GM19099 (cell line): Measurements from ENCODE around the gene CACNA1G.

Experiments used
- POLR2A ChIP-seq: IDR thresholded peaks from 3 replicates; pipeline ENCODE4 v1.6.1; 2011; ENCODE audit warnings: low read depth; ENCODE audit not compliant: insufficient read length; ENCODE audit errors: extremely low read depth

Gene CACNA1G

DNA sequence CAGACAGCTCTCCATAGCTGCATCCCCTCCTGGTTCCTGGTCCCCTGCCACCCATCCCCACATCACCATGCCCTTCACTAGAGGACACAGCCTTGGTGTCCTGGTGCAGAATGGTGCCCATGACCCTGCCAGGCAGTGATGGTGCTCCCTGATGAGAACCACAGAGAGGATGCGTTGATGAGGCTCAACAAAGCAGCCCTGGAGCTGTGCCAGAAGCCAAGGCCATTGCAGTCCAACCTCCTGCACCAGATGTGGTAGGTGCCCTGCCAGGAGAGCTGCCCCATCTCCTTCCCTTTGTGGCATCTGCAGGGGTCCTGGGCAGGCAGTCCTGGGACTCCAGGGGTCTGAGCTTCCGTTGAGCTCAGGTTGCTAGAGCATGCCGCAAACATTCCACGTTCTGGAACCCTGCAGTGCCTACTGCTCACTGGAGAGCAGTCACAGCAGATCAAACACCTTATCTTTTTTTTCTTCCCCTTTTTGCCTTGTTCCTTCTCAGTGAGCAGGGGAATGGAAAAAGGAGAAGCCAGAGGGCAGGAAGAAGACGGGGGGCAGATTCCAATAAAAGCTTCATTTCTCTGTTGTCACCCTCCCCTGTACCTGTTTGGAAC, 33.3 kb upstream of the CACNA1G start:
- no peak for TF ChIP-seq POLR2A

DNA sequence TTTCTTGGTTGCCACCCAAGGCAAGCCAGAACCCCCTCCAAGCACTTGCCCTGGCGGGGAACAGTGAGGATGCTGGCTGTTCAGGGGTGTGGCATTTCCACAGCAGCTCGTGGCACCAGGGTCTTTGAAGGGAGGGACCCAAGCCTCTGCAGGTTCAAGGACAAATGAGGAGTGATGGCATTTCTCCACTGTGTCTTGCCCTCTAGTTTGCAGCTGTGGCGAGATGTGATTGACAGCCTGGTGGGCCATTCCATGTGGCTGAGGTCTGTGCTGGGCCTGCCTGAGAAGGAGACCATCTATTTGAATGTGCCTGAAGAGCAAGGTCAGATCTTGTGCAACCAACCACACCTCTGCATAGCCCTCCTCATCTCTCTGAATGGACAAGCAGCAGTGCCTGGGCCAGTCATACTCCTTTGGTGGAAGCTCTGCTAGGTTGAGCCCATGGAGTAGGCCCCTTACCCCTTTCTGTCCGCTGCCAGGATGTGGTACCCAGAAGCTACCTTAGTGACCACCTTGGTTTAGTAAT, 32.5 kb upstream of the CACNA1G start:
- no peak for TF ChIP-seq POLR2A

DNA sequence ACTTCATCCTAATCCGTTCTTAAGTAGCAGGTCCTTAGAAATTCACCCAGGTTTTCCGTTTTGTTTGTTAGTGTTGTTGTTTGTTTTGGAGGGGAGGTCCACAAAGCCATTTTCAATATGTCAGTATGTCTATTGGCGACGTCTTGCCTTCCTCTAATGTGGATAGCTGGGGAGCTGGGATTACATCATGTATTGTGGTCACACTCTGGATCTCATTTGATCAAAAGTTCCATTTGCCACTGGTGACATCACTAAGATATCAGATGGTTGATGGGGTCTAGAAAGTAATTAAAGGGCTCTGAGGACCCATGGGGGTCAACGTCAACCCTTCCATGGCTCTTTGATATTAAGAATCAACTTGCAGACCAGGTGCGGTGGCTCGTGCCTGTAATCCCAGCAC, 30.7 kb upstream of the CACNA1G start:
- TF ChIP-seq POLR2A, result no peak

DNA sequence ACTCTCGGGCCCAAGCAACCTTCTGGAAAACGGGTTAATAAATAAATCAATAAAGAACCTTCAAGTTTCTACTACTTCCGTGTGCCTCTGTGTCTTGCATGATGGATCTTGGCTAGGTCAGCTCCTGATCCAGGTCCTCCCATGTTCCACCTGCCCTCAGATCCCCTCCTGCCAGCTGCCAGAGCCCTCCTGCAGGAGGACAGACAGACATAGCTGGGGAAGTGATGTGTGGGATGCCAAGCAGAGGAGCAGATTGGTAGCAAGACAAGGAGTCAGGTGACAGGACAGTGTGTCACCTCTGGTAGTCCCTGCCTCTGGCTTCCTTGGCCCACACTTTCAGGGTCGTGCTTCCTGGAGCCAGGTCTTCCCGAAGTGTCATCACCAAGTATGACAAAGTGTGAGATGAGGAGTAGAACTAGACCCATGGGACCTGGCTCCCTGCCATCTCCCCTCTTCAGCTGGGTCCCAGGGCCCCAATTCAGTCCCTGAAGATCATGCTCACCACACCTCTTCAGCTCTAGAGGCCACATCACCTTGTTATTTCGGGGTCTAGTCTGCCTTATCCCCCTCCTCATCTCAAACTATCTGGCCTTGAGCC, 29.0 kb upstream of the CACNA1G start:
- TF ChIP-seq POLR2A, result no peak

DNA sequence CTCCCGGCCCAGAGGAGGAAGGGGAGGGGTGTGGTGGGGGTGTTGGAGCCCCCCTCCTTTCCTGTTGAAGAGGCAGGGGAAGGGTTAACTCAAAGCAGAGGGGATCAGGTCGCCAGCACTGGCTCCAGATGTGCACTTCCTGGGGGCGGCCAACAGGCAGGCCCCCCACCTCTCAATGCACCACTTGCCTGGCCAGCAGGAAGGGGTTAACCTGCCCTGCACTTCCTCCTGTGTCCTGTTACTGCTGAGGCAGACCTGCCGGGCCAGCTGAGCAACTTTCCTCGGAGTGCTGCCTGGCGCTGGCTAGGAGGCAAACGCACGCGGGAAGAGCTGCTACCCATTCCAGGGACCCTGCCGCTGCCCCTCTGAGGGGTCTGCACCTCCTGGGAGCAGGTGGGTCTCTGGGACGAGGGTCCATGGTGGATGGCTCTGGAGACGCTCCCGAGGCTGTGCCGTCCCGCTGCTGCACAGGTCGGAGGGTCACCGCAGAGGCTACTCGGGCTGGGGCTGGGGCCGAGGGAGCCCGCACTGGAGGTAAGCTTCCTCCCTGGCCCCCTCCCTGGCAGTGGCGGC, 28.0 kb upstream of the CACNA1G start, which contains the start of gene EPN3:
Gene EPN3, plus strand, starts transcription at position 284 of the 573 bp plus-strand sequence. CDS start 3,822 bp downstream, outside the sequence.
- no peak for TF ChIP-seq POLR2A

DNA sequence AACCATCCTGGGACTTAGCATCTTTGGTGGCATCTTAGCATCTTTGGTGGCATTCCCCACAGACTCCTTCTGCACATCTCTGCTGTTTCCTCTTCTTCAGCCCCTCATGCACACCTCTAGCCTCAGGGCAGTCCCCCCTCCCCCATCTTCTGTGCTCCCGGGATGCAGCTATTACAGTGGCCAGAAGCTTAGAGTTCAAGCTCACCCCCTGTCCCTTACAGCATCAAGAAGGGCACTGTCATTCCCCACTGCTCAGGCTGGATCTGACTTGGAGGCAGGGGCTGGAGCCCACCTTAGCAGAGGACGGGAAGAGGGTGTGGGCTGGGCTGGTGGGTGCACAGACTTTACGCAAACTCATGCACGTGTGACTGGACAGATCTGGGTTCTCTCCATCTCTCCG, 27.3 kb upstream of the CACNA1G start:
- TF ChIP-seq POLR2A, result no peak

DNA sequence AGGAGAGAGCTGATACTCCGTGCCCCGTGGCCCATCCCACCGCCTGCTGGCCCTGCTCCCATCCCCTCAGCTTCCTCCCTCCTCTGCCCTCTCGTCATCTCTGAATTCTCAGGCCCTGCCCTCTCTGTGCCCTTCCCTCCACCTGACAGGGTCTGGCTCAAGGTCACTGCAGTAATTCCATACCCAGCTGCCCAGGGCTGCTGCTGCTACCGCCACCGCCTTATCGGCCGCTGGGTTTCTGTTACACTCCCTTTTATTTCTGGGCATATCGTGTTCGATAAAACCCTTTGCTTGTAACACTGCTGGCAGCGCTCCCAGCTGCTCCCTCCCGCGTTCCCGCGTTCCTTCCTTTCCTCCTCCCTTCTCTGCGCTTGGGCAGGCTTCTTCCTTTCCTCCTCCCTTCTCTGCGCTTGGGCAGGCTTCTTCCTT, 26.8 kb upstream of the CACNA1G start:
- TF ChIP-seq POLR2A, result no peak

DNA sequence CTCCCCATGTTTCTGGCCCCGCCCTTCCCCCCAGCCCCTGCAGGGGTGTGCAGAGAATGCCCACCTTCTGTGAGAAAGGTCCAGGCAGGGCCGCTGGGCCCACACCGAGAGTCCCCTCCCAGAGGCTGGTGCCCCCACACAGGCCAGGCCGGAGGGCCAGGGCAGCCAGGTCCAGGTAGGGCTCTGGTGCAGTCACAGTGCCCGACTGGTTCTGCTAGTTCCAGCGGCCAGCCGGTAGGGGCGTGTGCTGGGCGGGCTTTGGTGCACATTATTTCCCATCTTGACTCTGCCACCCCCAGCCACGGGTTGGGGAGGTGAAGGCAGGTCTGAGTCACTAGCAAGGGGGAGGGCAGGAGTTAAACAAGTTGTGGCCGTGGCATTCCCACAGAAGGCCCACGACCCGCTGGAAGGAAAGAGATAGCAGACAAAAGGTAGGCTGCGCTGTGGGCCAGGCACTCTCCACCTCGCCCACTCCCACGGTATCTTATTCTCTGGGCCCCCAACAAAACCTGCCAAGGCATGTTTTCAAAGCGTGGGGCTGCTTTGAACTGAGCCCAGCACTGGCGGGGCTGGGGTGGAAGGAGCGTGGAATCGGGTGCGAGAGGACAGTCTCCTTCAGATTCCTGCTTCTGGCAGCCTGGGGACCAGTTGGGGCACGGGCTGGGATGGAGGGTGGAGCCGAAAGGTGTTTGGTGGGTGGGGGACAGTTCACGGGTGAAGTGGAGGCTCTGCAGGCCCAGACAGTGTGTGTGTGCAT, 26.1 kb upstream of the CACNA1G start:
- TF ChIP-seq POLR2A, result no peak

DNA sequence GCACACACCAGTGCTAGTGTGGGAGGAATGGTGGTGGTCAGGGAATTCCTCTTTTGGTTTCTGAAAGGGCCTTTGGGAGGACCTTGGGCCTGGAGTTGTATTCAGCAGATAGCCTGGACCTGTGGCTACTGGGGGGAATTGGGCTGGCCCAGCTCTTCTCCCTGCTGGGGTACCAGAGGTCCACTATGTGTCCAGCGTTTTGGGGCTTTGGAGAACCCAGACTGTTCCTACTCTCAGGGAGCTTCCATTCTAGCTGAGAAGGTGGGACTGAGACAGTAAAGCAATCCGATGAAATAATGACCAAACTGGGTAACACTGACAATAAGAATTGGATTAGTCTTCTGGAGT, 25.6 kb upstream of the CACNA1G start:
- no peak for TF ChIP-seq POLR2A

DNA sequence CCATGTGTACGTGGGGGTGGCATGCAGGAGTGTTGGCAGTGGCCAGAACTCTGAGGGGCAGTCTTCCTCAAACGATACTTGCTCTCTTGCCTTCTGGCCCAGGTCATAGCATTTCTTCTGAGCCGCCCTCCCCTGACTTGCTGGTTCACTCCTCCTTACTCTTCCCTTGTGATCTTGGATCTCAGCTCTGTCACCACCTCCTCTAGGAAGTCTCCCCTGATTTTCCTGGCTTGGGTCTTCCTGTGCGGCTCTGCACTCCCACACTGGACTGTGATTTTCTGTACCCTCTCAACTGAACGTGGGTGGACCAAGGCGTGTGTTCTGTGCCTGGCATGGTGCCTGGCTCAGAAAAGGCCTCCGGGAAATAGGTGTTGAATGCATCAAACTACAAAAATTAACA, 25.1 kb upstream of the CACNA1G start:
- no peak for TF ChIP-seq POLR2A

DNA sequence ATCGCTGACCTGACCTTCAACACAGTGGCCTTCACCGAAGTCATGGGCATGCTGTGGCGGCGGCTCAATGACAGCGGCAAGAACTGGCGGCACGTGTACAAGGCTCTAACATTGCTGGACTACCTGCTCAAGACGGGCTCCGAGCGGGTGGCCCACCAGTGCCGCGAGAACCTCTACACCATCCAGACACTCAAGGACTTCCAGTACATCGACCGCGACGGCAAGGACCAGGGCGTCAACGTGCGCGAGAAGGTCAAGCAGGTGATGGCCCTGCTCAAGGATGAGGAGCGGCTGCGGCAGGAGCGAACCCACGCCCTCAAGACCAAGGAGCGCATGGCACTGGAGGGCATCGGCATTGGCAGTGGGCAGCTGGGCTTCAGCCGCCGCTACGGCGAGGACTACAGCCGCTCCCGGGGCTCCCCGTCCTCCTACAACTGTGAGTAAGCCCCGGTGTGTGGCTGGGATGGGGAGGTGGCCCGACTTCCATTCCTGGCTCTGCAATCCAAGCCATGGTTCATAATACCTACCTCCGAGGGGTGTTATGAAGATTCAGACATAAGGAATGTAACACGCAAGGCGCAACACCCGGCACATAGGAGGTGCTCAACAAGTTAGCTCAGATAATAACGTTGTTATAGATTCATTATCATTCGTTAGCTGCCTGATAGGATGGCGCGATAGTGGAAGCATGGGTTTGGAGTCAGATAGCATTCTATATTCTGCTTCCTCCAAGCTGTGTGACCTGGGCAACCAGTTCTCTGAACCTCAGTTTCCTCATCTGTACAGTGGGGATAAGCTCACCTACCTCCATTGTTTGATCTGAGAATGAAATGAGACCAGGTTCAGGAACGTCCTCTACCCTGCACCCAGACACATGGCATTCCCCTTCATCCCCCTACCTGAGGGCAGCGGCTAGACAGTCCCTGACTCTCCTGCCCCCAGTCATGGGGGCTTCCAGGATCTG, 23.6 kb upstream of the CACNA1G start:
- TF ChIP-seq POLR2A, result no peak

DNA sequence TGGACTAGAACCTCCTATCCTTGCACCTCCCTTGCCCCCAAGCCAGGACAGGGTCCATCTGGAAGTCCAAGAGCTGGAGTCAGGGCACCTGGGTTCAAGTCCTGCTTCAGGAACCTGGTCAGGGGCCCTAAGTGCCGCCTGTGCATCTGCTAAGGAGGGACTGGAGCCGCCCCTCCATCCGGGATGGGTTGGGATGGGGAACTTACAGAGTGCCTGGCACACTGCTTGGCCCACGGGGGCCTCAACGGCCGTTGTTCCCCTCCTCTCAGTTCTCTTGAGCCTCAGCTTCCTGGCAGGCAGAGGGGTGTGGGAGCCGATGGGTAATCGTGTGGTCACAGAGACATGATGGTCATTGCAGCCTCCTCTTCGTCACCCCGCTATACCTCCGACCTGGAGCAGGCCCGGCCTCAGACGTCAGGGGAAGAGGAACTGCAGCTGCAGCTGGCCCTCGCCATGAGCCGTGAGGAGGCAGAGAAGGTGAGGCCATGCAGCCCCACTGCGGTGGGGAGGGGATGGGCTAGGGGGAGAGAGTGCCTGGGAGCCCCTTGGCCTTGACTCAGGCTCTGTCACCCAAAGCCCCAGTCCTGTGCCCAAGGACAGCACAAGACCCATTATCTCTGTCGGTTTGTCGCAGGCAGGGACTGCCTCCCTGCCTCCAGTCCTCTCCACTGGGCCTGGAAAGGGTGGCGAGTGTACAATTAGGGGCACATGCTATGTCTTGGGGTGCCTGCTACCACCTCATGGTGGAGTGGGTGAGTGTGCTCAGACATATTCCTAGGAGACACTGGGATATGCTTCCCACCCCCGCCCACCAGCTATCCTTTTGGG, 22.6 kb upstream of the CACNA1G start:
- no peak for TF ChIP-seq POLR2A

DNA sequence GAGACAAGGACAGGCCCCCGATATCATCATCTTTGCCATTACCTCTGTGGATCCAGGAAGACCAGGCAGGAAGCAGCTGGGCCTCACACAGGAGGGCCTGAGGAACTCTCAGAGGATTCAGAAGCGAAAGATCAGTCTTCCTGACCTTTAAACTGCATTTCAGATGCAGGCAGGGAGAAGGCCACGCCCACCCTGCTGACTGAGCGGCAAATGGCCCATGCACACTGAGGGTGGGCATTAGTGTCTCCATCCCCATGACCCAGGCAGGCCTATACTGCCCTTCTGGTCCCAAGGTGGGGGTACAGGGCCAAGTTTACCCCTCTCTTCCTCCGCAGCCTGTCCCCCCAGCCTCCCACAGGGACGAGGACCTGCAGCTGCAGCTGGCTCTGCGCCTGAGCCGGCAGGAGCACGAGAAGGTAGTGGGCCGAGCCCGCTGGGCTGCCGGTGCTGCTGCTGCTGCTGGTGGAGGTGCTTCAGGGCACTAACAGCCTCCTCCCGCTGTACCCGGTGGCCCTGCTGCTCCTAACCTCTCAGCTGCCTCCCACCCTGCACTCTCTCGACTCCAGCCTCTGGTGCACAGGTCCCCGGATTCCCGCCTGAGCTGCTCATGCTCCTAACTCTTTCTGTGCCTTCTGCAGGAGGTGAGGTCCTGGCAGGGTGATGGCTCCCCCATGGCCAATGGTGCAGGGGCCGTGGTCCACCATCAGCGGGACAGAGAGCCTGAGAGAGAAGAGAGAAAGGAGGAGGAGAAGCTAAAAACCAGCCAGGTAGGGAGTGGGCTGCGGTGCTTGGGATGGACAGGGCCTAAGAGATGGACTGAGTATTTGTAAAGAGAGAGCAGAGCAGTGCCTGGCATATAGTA, 21.7 kb upstream of the CACNA1G start:
- no peak for TF ChIP-seq POLR2A
